Ascending aorta (tissue), 2 donors: ENCODE results near the gene ZSCAN1. TPM values are rescaled to one million over a fixed set of nuclear protein-coding genes. Genes with fewer than 3 reads are reported as not detected.

Experiments
- DNase-seq, 2 donors: peaks; one replicate each; pipeline ENCODE4 v3.0.0-alpha.2; 2019; ENCODE audit warnings: low spot score in 2 of 2
- H3K27ac ChIP-seq, 2 donors: fragments of 200-600 bp; sonication (generic); one replicate each; pipeline ENCODE4 v1.5.1; 2016 to 2017; ENCODE audit warnings: mild to moderate bottlenecking in 1 of 2
- H3K27me3 ChIP-seq: fragments of 200-600 bp; sonication (generic); one replicate; pipeline ENCODE4 v1.5.1; 2017
- H3K36me3 ChIP-seq, 2 donors: fragments of 200-600 bp; sonication (generic); one replicate each; pipeline ENCODE4 v1.5.1; 2016
- H3K4me1 ChIP-seq, 2 donors: fragments of 200-600 bp; sonication (generic); one replicate each; pipeline ENCODE4 v1.5.1; 2016 to 2017; ENCODE audit warnings: mild to moderate bottlenecking in 1 of 2
- H3K4me3 ChIP-seq, 2 donors: fragments of 200-600 bp; sonication (generic); one replicate each; pipeline ENCODE4 v1.5.1; 2016 to 2017; ENCODE audit warnings: mild to moderate bottlenecking in 1 of 2
- H3K9me3 ChIP-seq, 2 donors: fragments of 200-600 bp; sonication (generic); one replicate each; pipeline ENCODE4 v1.5.1; 2016
- CTCF ChIP-seq, 3 experiments: fragments of 200-600 bp in 2 of 3; fragments of 450-650 bp in 1 of 3; sonication (generic) in 2 of 3; IDR thresholded peaks; one replicate each; pipeline ENCODE4 v1.5.1; 2016 to 2019; ENCODE audit warnings: antibody characterized with exemption in 3 of 3, mild to moderate bottlenecking in 1 of 3, moderate library complexity in 1 of 3
- intact Hi-C: fragments of 100-400 bp; cut with DNase I; formaldehyde crosslinking; loops from one replicate; pipeline ENCODE4 v1.15.1; 2023
- total RNA-seq: library from RNA; depleted of rRNA; stranded (reverse); fragments of >200 nt; gene quantifications from one replicate; pipeline ENCODE4 v1.1.0, GENCODE V29; 2016

Gene ZSCAN1
- total RNA-seq, 1 donor from 2014 or later: not detected

- Histone ChIP-seq H3K9me3 (peaks cover 32 to 42% of the 10 kb centered on the region in 2 donors), H3K36me3 (no peaks in the 10 kb centered on the region), H3K27me3 (no peaks in the 10 kb centered on the region), H3K4me1 (no peaks in the 10 kb centered on the region), H3K27ac (no peak overlapping the region), H3K4me3 (no peak overlapping the region)
- no peak for DNase-seq
- intact Hi-C loops: no loop called here
- no peak for TF ChIP-seq CTCF (IDR thresholded peaks at IDR 0.05)
These were observed 19.7 kb upstream of the ZSCAN1 start for GRCh38 chr19:58014141-58014540.

GRCh38 chr19:58020129-58020528 is 13.7 kb upstream of the ZSCAN1 start:
- TF ChIP-seq CTCF (IDR thresholded peaks at IDR 0.05): no peak
- H3K9me3 ChIP-seq: peaks cover 0 to 7% of the 10 kb centered on the region in 2 donors
- no peaks in the 10 kb centered on the region for H3K4me1 ChIP-seq
- no peak overlapping the region for H3K4me3 ChIP-seq
- H3K27me3 ChIP-seq: no peaks in the 10 kb centered on the region
- H3K36me3 ChIP-seq: no peaks in the 10 kb centered on the region
- H3K27ac ChIP-seq: no peak overlapping the region
- intact Hi-C loops: no loop called here
- DNase-seq: no peak

GRCh38 chr19:58021541-58022282 is 12.1 kb upstream of the ZSCAN1 start:
- no peaks in the 10 kb centered on the region for H3K36me3 ChIP-seq
- no peaks in the 10 kb centered on the region for H3K4me1 ChIP-seq
- no peaks in the 10 kb centered on the region for H3K9me3 ChIP-seq
- no peak overlapping the region for H3K4me3 ChIP-seq
- peak; percentile 38 to 61 (median 55) for TF ChIP-seq CTCF (IDR thresholded peaks at IDR 0.05)
- no peak overlapping the region for H3K27ac ChIP-seq
- DNase-seq: peak in 1 of 2 donors; percentile 75
- H3K27me3 ChIP-seq: no peaks in the 10 kb centered on the region
- intact Hi-C loops: loop anchor here (1.0 kb wide), 1 partner anchor 134 kb away; no protein-coding TSS in a partner anchor

GRCh38 chr19:58022283-58022660 is 11.6 kb upstream of the ZSCAN1 start:
- intact Hi-C loops: loop anchor here (1.0 kb wide), 1 partner anchor 133 kb away; no protein-coding TSS in a partner anchor
- no peak overlapping the region for H3K4me3 ChIP-seq
- H3K27ac ChIP-seq: no peak overlapping the region
- no peaks in the 10 kb centered on the region for H3K36me3 ChIP-seq
- DNase-seq: no peak
- H3K4me1 ChIP-seq: no peaks in the 10 kb centered on the region
- TF ChIP-seq CTCF (IDR thresholded peaks at IDR 0.05): no peak
- no peaks in the 10 kb centered on the region for H3K9me3 ChIP-seq
- no peaks in the 10 kb centered on the region for H3K27me3 ChIP-seq

GRCh38 chr19:58024661-58025060 is 9.2 kb upstream of the ZSCAN1 start:
- no peak for DNase-seq
- intact Hi-C loops: no loop called here
- H3K27me3 ChIP-seq: no peaks in the 10 kb centered on the region
- no peaks in the 10 kb centered on the region for H3K4me1 ChIP-seq
- no peaks in the 10 kb centered on the region for H3K36me3 ChIP-seq
- TF ChIP-seq CTCF (IDR thresholded peaks at IDR 0.05): no peak
- no peak overlapping the region for H3K27ac ChIP-seq
- no peaks in the 10 kb centered on the region for H3K9me3 ChIP-seq
- H3K4me3 ChIP-seq: no peak overlapping the region
